Measurements from ENCODE around the gene EDIL3.

Gene EDIL3

DNA sequence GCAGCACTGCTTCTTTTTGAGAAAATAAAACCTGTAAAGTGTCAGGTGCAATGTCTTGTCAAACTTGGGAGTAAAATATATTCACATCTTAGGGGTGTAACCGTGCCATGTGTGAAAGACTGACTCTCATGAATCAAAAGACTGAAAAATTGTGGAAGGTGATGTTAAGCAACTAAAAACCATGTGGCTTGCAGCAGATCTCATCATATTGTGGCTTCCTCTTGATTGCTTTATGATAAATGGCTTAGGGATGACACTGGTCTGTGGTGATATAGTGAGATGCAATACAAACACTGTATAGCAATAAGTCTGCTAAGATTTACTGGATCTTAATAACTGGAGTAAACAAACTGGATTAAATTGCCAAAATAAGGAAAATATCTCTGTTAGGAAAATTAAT, 321.6 kb downstream of the EDIL3 start:
- Histone ChIP-seq H2BK15ac (replicated peaks; ENCODE audit: low read depth) (no peak overlapping the region), H3K79me2 (ENCODE audit: control insufficient read depth, insufficient read depth, low read length) (no peaks in the 10 kb centered on the region), H2BK120ac (ENCODE audit: low read depth, low read length) (no peak overlapping the region), H3K4ac (ENCODE audit: low read depth, low read length) (no peak overlapping the region), H4K5ac (ENCODE audit: low read length) (no peak overlapping the region), H3K23ac (ENCODE audit: low read length) (no peak overlapping the region), H3K36me3 (ENCODE audit: control insufficient read depth, insufficient read depth, low read length) (no peaks in the 10 kb centered on the region), H3K79me1 (ENCODE audit: low read length) (no peaks in the 10 kb centered on the region), H3K4me2 (ENCODE audit: low read length) (no peak overlapping the region), H4K8ac (ENCODE audit: low read depth, low read length) (no peak overlapping the region), H3K18ac (ENCODE audit: low read length) (no peak overlapping the region), H3K4me3 (ENCODE audit: low read length) (no peak overlapping the region), H3K9ac (ENCODE audit: low read length) (no peak overlapping the region), H3K27ac (ENCODE audit: low read depth, low read length) (no peak overlapping the region), H3K27me3 (ENCODE audit: insufficient read depth, low read length, poor library complexity) (no peaks in the 10 kb centered on the region), H2AK5ac (ENCODE audit: low read length) (no peak overlapping the region), H2BK5ac (ENCODE audit: low read length) (no peak overlapping the region), H3K56ac (ENCODE audit: low read length) (no peak overlapping the region), H3K4me1 (ENCODE audit: control insufficient read depth, low read depth, low read length) (no peaks in the 10 kb centered on the region)
- no CpG with 5 or more reads among the region's 1 CpG for WGBS (ENCODE audit: extremely low coverage, insufficient coverage, low lambda C conversion rate)
- no peak for DNase-seq

GRCh38 chr5:84059672-84060071, 325.0 kb downstream of the EDIL3 start:
- H3K79me1 ChIP-seq (ENCODE audit: low read length) = no peaks in the 10 kb centered on the region
- no peak overlapping the region for H3K9ac ChIP-seq (ENCODE audit: low read length)
- H3K4me2 ChIP-seq (ENCODE audit: low read length) = no peak overlapping the region
- no peak overlapping the region for H3K56ac ChIP-seq (ENCODE audit: low read length)
- no peak overlapping the region for H3K4me3 ChIP-seq (ENCODE audit: low read length)
- H4K8ac ChIP-seq (ENCODE audit: low read depth, low read length) = no peak overlapping the region
- H3K27me3 ChIP-seq (ENCODE audit: insufficient read depth, low read length, poor library complexity) = no peaks in the 10 kb centered on the region
- whole genome bisulfite sequencing (ENCODE audit: extremely low coverage, insufficient coverage, low lambda C conversion rate) = no CpG with 5 or more reads among the region's 2 CpGs
- no peaks in the 10 kb centered on the region for H3K79me2 ChIP-seq (ENCODE audit: control insufficient read depth, insufficient read depth, low read length)
- no peak overlapping the region for H3K4ac ChIP-seq (ENCODE audit: low read depth, low read length)
- no peak overlapping the region for H3K27ac ChIP-seq (ENCODE audit: low read depth, low read length)
- no peak overlapping the region for H2BK5ac ChIP-seq (ENCODE audit: low read length)
- no peak overlapping the region for H2AK5ac ChIP-seq (ENCODE audit: low read length)
- no peaks in the 10 kb centered on the region for H3K36me3 ChIP-seq (ENCODE audit: control insufficient read depth, insufficient read depth, low read length)
- H2BK120ac ChIP-seq (ENCODE audit: low read depth, low read length) = no peak overlapping the region
- H2BK15ac ChIP-seq (replicated peaks; ENCODE audit: low read depth) = no peak overlapping the region
- no peak for DNase-seq
- H3K4me1 ChIP-seq (ENCODE audit: control insufficient read depth, low read depth, low read length) = no peaks in the 10 kb centered on the region
- H4K5ac ChIP-seq (ENCODE audit: low read length) = no peak overlapping the region
- no peak overlapping the region for H3K23ac ChIP-seq (ENCODE audit: low read length)
- no peak overlapping the region for H3K18ac ChIP-seq (ENCODE audit: low read length)

GRCh38 chr5:84058561-84058960, 326.1 kb downstream of the EDIL3 start:
- H4K8ac ChIP-seq (ENCODE audit: low read depth, low read length) = no peak overlapping the region
- no peaks in the 10 kb centered on the region for H3K4me1 ChIP-seq (ENCODE audit: control insufficient read depth, low read depth, low read length)
- no peak overlapping the region for H3K4ac ChIP-seq (ENCODE audit: low read depth, low read length)
- H2BK5ac ChIP-seq (ENCODE audit: low read length) = no peak overlapping the region
- H3K56ac ChIP-seq (ENCODE audit: low read length) = no peak overlapping the region
- no peaks in the 10 kb centered on the region for H3K36me3 ChIP-seq (ENCODE audit: control insufficient read depth, insufficient read depth, low read length)
- no peaks in the 10 kb centered on the region for H3K79me1 ChIP-seq (ENCODE audit: low read length)
- H3K27ac ChIP-seq (ENCODE audit: low read depth, low read length) = no peak overlapping the region
- no peak overlapping the region for H2BK15ac ChIP-seq (replicated peaks; ENCODE audit: low read depth)
- no peaks in the 10 kb centered on the region for H3K79me2 ChIP-seq (ENCODE audit: control insufficient read depth, insufficient read depth, low read length)
- DNase-seq = no peak
- H3K18ac ChIP-seq (ENCODE audit: low read length) = no peak overlapping the region
- no peak overlapping the region for H3K9ac ChIP-seq (ENCODE audit: low read length)
- H2BK120ac ChIP-seq (ENCODE audit: low read depth, low read length) = no peak overlapping the region
- no peaks in the 10 kb centered on the region for H3K27me3 ChIP-seq (ENCODE audit: insufficient read depth, low read length, poor library complexity)
- H2AK5ac ChIP-seq (ENCODE audit: low read length) = no peak overlapping the region
- WGBS (ENCODE audit: extremely low coverage, insufficient coverage, low lambda C conversion rate) = no CpG with 5 or more reads among the region's 2 CpGs
- H4K5ac ChIP-seq (ENCODE audit: low read length) = no peak overlapping the region
- H3K23ac ChIP-seq (ENCODE audit: low read length) = no peak overlapping the region
- H3K4me2 ChIP-seq (ENCODE audit: low read length) = no peak overlapping the region
- no peak overlapping the region for H3K4me3 ChIP-seq (ENCODE audit: low read length)

GRCh38 chr5:84057211-84057610, 327.5 kb downstream of the EDIL3 start:
- H3K4me1 ChIP-seq (ENCODE audit: control insufficient read depth, low read depth, low read length) = no peaks in the 10 kb centered on the region
- H3K36me3 ChIP-seq (ENCODE audit: control insufficient read depth, insufficient read depth, low read length) = no peaks in the 10 kb centered on the region
- no CpG with 5 or more reads among the region's 2 CpGs for WGBS (ENCODE audit: extremely low coverage, insufficient coverage, low lambda C conversion rate)
- no peak overlapping the region for H2BK15ac ChIP-seq (replicated peaks; ENCODE audit: low read depth)
- H3K56ac ChIP-seq (ENCODE audit: low read length) = no peak overlapping the region
- no peak overlapping the region for H3K9ac ChIP-seq (ENCODE audit: low read length)
- no peak overlapping the region for H2BK120ac ChIP-seq (ENCODE audit: low read depth, low read length)
- no peak overlapping the region for H3K4me3 ChIP-seq (ENCODE audit: low read length)
- no peak overlapping the region for H3K4me2 ChIP-seq (ENCODE audit: low read length)
- no peak overlapping the region for H3K27ac ChIP-seq (ENCODE audit: low read depth, low read length)
- no peak overlapping the region for H4K5ac ChIP-seq (ENCODE audit: low read length)
- H3K79me1 ChIP-seq (ENCODE audit: low read length) = no peaks in the 10 kb centered on the region
- no peak overlapping the region for H3K4ac ChIP-seq (ENCODE audit: low read depth, low read length)
- H3K18ac ChIP-seq (ENCODE audit: low read length) = no peak overlapping the region
- no peaks in the 10 kb centered on the region for H3K27me3 ChIP-seq (ENCODE audit: insufficient read depth, low read length, poor library complexity)
- no peak for DNase-seq
- no peak overlapping the region for H3K23ac ChIP-seq (ENCODE audit: low read length)
- no peak overlapping the region for H2AK5ac ChIP-seq (ENCODE audit: low read length)
- H2BK5ac ChIP-seq (ENCODE audit: low read length) = no peak overlapping the region
- no peaks in the 10 kb centered on the region for H3K79me2 ChIP-seq (ENCODE audit: control insufficient read depth, insufficient read depth, low read length)
- no peak overlapping the region for H4K8ac ChIP-seq (ENCODE audit: low read depth, low read length)

DNA sequence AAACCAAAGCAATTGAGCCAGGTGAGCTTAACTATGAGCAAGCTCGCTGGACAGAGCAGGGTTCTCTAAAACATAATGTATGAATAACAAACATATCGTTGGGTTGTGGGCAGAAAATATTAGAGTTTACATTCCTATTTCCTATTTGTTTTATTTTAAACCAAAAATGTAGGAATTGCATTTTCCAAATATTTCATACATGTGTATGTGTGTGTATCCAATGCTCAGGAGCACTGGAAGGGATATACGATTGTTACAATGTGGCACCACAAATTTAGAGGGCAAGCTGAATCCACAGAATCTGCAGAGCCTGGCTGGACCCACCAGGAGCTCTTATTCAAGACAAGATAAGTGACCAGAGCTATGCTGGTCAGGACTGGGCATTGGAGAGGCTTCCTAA, 338.7 kb downstream of the EDIL3 start:
- no CpG with 5 or more reads among the region's 3 CpGs for WGBS (ENCODE audit: extremely low coverage, insufficient coverage, low lambda C conversion rate)
- no peaks in the 10 kb centered on the region for H3K27me3 ChIP-seq (ENCODE audit: insufficient read depth, low read length, poor library complexity)
- no peaks in the 10 kb centered on the region for H3K79me2 ChIP-seq (ENCODE audit: control insufficient read depth, insufficient read depth, low read length)
- no peak overlapping the region for H2AK5ac ChIP-seq (ENCODE audit: low read length)
- no peak overlapping the region for H3K18ac ChIP-seq (ENCODE audit: low read length)
- H4K5ac ChIP-seq (ENCODE audit: low read length) = no peak overlapping the region
- no peaks in the 10 kb centered on the region for H3K36me3 ChIP-seq (ENCODE audit: control insufficient read depth, insufficient read depth, low read length)
- no peak overlapping the region for H3K4me3 ChIP-seq (ENCODE audit: low read length)
- no peaks in the 10 kb centered on the region for H3K79me1 ChIP-seq (ENCODE audit: low read length)
- no peak for DNase-seq
- no peak overlapping the region for H3K4ac ChIP-seq (ENCODE audit: low read depth, low read length)
- H2BK15ac ChIP-seq (replicated peaks; ENCODE audit: low read depth) = no peak overlapping the region
- no peak overlapping the region for H3K56ac ChIP-seq (ENCODE audit: low read length)
- H3K4me2 ChIP-seq (ENCODE audit: low read length) = no peak overlapping the region
- no peak overlapping the region for H3K23ac ChIP-seq (ENCODE audit: low read length)
- H3K9ac ChIP-seq (ENCODE audit: low read length) = no peak overlapping the region
- H2BK5ac ChIP-seq (ENCODE audit: low read length) = no peak overlapping the region
- H3K27ac ChIP-seq (ENCODE audit: low read depth, low read length) = no peak overlapping the region
- no peak overlapping the region for H2BK120ac ChIP-seq (ENCODE audit: low read depth, low read length)
- H3K4me1 ChIP-seq (ENCODE audit: control insufficient read depth, low read depth, low read length) = no peaks in the 10 kb centered on the region
- no peak overlapping the region for H4K8ac ChIP-seq (ENCODE audit: low read depth, low read length)

DNA sequence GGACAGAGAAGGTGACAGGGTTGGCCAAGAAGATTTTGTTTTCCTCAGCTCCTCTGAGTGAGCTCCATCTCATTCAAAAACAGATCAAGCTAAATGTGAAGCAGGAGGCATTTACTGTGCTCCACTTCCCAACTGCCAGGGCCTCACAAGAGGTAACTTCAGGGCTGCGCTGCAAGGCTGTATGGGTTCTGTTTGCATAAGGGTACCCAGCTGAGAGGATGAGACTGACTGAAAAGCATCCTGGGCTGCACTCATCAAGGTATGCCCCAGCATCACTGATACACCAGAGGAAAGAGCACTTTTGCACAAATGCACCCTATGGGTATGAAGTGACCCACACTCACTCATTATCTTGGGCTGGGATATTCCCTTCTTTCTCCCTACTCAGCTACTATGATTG, 347.8 kb downstream of the EDIL3 start:
- Histone ChIP-seq H4K5ac (ENCODE audit: low read length) (no peak overlapping the region), H4K8ac (ENCODE audit: low read depth, low read length) (no peak overlapping the region), H3K27me3 (ENCODE audit: insufficient read depth, low read length, poor library complexity) (no peaks in the 10 kb centered on the region), H2BK120ac (ENCODE audit: low read depth, low read length) (no peak overlapping the region), H2BK15ac (replicated peaks; ENCODE audit: low read depth) (no peak overlapping the region), H3K4me2 (ENCODE audit: low read length) (no peak overlapping the region), H3K4me1 (ENCODE audit: control insufficient read depth, low read depth, low read length) (no peaks in the 10 kb centered on the region), H3K36me3 (ENCODE audit: control insufficient read depth, insufficient read depth, low read length) (no peaks in the 10 kb centered on the region), H3K79me2 (ENCODE audit: control insufficient read depth, insufficient read depth, low read length) (no peaks in the 10 kb centered on the region), H3K9ac (ENCODE audit: low read length) (no peak overlapping the region), H3K18ac (ENCODE audit: low read length) (no peak overlapping the region), H2AK5ac (ENCODE audit: low read length) (no peak overlapping the region), H2BK5ac (ENCODE audit: low read length) (no peak overlapping the region), H3K79me1 (ENCODE audit: low read length) (no peaks in the 10 kb centered on the region), H3K56ac (ENCODE audit: low read length) (no peak overlapping the region), H3K23ac (ENCODE audit: low read length) (no peak overlapping the region), H3K4ac (ENCODE audit: low read depth, low read length) (no peak overlapping the region), H3K27ac (ENCODE audit: low read depth, low read length) (no peak overlapping the region), H3K4me3 (ENCODE audit: low read length) (no peak overlapping the region)
- DNase-seq = no peak
- no CpG with 5 or more reads among the region's 1 CpG for WGBS (ENCODE audit: extremely low coverage, insufficient coverage, low lambda C conversion rate)

Measured in mesendoderm (in vitro differentiated cells).